Activated naive CD4-positive, alpha-beta T cell (primary cell): Measurements from ENCODE around the gene MYRF.

ENCODE experiments used
- DNase-seq, 4 experiments: peaks; one replicate each; lab custom pipeline; 2025; lab: John Stamatoyannopoulos, UW

The MYRF gene

GRCh38 chr11:61760946-61761345 is 8.5 kb downstream of the MYRF start:
- DNase-seq, result no peak

- DNase-seq, result no peak
These were observed 9.2 kb downstream of the MYRF start for GRCh38 chr11:61761440-61762222.

- no peak for DNase-seq
These were observed 9.8 kb downstream of the MYRF start for GRCh38 chr11:61762223-61762615.

- DNase-seq, result no peak
These were observed 10.4 kb downstream of the MYRF start for GRCh38 chr11:61762798-61763197.

- DNase-seq, result no peak
These were observed 11.6 kb downstream of the MYRF start for GRCh38 chr11:61763930-61764605.

GRCh38 chr11:61764606-61765260 is 12.3 kb downstream of the MYRF start:
- no peak for DNase-seq

GRCh38 chr11:61765550-61766253 is 13.3 kb downstream of the MYRF start:
- no peak for DNase-seq

GRCh38 chr11:61766353-61766841 is 14.0 kb downstream of the MYRF start:
- no peak for DNase-seq

GRCh38 chr11:61768376-61769076 is 16.1 kb downstream of the MYRF start:
- DNase-seq, result no peak

- DNase-seq, result no peak
These were observed 16.9 kb downstream of the MYRF start for GRCh38 chr11:61769169-61769920.

GRCh38 chr11:61769946-61770683 is 17.7 kb downstream of the MYRF start:
- DNase-seq, result no peak

GRCh38 chr11:61771195-61771894 is 18.9 kb downstream of the MYRF start:
- DNase-seq, result no peak

GRCh38 chr11:61771985-61772455 is 19.6 kb downstream of the MYRF start:
- no peak for DNase-seq

GRCh38 chr11:61773356-61773755 is 20.9 kb downstream of the MYRF start:
- no peak for DNase-seq

- no peak for DNase-seq
These were observed 21.4 kb downstream of the MYRF start for GRCh38 chr11:61773809-61774208.

GRCh38 chr11:61774411-61774810 is 22.0 kb downstream of the MYRF start:
- no peak for DNase-seq

GRCh38 chr11:61775106-61775505 is 22.7 kb downstream of the MYRF start:
- DNase-seq, result no peak

GRCh38 chr11:61775606-61776554 is 23.4 kb downstream of the MYRF start:
- DNase-seq, result no peak
